ENCODE results near the gene CDK2AP2.

The CDK2AP2 gene

DNA sequence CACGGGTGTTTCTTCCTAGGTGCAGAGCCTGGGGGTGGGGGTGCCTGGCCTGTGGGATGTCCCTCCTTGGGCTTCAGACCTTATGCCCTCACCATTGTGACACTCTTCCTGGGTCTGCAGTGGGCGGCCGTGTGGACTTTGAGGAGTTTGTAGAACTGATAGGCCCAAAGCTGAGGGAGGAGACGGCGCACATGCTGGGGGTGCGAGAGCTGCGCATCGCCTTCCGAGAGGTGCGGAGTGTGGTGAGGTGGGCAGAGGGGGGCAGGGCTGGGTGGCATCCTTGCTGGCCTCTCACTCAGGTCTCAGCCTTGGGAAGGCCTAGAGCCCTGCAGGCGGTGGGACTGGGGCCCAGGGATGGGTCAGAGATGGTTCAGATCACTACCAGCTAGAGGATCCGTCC is 50.5 kb downstream of the CDK2AP2 start:
- no peaks in the 10 kb centered on the region for H3K27me3 ChIP-seq (ENCODE audit: insufficient read depth, low read length, poor library complexity, severe bottlenecking)
- no peaks in the 10 kb centered on the region for H3K9me2 ChIP-seq (replicated peaks; ENCODE audit: low read depth, low read length)
- no peaks in the 10 kb centered on the region for H3K36me3 ChIP-seq (ENCODE audit: insufficient read depth, low read length)
- TF ChIP-seq, protein P1, sequence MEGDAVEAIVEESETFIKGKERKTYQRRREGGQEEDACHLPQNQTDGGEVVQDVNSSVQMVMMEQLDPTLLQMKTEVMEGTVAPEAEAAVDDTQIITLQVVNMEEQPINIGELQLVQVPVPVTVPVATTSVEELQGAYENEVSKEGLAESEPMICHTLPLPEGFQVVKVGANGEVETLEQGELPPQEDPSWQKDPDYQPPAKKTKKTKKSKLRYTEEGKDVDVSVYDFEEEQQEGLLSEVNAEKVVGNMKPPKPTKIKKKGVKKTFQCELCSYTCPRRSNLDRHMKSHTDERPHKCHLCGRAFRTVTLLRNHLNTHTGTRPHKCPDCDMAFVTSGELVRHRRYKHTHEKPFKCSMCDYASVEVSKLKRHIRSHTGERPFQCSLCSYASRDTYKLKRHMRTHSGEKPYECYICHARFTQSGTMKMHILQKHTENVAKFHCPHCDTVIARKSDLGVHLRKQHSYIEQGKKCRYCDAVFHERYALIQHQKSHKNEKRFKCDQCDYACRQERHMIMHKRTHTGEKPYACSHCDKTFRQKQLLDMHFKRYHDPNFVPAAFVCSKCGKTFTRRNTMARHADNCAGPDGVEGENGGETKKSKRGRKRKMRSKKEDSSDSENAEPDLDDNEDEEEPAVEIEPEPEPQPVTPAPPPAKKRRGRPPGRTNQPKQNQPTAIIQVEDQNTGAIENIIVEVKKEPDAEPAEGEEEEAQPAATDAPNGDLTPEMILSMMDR (conservative IDR thresholded peaks at IDR 0.05; ENCODE audit: low read length): no peak
- TF ChIP-seq EZH2phosphoT487 (IDR thresholded peaks at IDR 0.05; ENCODE audit: borderline replicate concordance): no peak
- no peaks in the 10 kb centered on the region for H3F3A ChIP-seq (ENCODE audit: low read depth)
- no peak overlapping the region for H2AFZ ChIP-seq (ENCODE audit: low read length)
- no peaks in the 10 kb centered on the region for H3K4me1 ChIP-seq (ENCODE audit: insufficient read depth, low read length, poor library complexity, severe bottlenecking)
- no peak overlapping the region for H3K9ac ChIP-seq (ENCODE audit: low read depth, low read length, poor library complexity, severe bottlenecking)
- no peak overlapping the region for H3K4me3 ChIP-seq (ENCODE audit: low read length, poor library complexity, severe bottlenecking)
- no peaks in the 10 kb centered on the region for H4K20me1 ChIP-seq (ENCODE audit: insufficient read depth, low read length, poor library complexity, severe bottlenecking)
- H3K4me2 ChIP-seq (ENCODE audit: low read depth, low read length, poor library complexity, severe bottlenecking): no peak overlapping the region
- H3K9me3 ChIP-seq (ENCODE audit: insufficient read depth, low read depth, low read length): no peaks in the 10 kb centered on the region
- H3K79me2 ChIP-seq (ENCODE audit: insufficient read depth, low read length): no peaks in the 10 kb centered on the region

Measured in Loucy (cell line).